ENCODE measurements around the gene GNB1L.

GNB1L gene, protein sequence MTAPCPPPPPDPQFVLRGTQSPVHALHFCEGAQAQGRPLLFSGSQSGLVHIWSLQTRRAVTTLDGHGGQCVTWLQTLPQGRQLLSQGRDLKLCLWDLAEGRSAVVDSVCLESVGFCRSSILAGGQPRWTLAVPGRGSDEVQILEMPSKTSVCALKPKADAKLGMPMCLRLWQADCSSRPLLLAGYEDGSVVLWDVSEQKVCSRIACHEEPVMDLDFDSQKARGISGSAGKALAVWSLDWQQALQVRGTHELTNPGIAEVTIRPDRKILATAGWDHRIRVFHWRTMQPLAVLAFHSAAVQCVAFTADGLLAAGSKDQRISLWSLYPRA

DNA sequence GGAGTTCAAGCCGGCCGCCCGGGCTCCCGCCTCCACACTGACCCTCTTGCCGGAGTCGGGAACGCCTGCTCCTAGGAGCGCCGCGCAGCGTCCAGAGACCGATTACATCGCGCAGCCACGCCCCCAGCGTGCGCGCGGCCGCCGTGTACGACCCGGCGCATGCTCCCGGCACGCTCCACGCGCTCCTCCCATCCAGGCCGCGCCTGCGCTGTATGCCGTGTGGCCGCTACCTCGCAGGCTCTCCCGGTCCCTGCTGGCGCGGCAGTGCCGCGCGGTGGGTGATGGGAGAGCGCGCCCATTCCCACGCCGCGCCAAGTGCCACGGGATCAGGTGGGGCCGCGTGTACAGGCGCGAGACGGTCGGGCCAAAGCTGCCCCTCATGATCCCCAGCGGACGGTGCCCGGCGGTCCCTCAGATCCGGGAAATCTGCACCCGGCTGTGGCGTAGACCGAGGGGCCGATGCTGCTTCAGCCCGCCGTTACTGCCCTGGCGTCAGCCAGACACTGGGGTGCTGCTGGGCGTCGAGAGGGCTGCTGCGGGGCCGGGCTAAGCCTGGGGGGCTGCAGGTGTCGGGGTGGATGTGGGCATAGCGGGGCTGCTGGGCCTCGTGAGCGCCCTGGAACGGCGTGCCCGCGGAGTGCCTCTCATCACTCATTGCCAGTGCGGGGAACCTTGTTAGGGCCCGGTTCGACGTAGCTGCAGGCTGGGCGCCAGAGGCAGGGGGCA is at the start of gene GNB1L, which contains the start of gene RTL10:
Gene GNB1L (minus strand): TSS at position 97 of the 726 bp plus-strand sequence. CDS start 33,519 bp downstream, outside the sequence.
Gene RTL10 (minus strand): TSS at position 97 of the 726 bp plus-strand sequence. CDS start 2,613 bp downstream, outside the sequence.
- TF ChIP-seq, protein P1, sequence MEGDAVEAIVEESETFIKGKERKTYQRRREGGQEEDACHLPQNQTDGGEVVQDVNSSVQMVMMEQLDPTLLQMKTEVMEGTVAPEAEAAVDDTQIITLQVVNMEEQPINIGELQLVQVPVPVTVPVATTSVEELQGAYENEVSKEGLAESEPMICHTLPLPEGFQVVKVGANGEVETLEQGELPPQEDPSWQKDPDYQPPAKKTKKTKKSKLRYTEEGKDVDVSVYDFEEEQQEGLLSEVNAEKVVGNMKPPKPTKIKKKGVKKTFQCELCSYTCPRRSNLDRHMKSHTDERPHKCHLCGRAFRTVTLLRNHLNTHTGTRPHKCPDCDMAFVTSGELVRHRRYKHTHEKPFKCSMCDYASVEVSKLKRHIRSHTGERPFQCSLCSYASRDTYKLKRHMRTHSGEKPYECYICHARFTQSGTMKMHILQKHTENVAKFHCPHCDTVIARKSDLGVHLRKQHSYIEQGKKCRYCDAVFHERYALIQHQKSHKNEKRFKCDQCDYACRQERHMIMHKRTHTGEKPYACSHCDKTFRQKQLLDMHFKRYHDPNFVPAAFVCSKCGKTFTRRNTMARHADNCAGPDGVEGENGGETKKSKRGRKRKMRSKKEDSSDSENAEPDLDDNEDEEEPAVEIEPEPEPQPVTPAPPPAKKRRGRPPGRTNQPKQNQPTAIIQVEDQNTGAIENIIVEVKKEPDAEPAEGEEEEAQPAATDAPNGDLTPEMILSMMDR (IDR thresholded peaks at IDR 0.05; ENCODE audit: low read depth, low read length), result peak; percentile 10
- DNase-seq (ENCODE audit: extremely low read depth, low read depth), result peak; percentile 92

DNA sequence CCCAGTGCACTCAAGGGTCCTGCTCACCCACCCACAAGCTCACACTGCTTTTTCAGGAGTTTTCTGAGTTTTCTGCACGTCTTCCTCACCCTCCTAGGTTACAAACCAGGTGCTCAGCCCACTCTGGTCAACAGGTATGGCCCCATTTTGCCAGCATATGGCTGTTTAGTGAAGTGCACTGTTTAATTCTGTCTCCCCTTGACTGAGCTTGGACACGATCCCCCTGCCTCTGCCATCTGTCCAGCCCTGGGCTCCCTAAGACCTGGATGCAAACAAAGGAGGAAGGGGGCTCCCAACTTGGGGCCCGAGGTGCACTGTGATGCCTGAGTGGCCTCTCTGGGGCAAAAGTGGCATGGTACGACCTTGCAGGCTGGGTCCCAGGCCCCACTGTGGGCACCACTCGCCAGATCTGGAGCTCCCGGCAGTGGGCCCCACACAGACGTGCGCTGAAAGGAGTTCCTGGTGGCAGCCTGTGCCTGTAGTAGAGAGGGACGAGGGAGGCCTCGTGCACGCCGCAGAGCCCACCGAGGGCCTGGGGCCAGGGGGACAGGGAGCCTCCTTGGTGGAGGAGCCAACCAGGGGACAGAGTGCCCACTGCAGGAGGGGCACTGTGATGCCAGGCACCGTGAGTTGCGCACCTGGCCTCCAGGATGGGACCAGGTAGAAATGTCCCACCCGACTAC is 49.6 kb upstream of the GNB1L start:
- DNase-seq (ENCODE audit: extremely low read depth, low read depth), result no peak
- TF ChIP-seq, protein P1 (IDR thresholded peaks at IDR 0.05; ENCODE audit: low read depth, low read length), result no peak

DNA sequence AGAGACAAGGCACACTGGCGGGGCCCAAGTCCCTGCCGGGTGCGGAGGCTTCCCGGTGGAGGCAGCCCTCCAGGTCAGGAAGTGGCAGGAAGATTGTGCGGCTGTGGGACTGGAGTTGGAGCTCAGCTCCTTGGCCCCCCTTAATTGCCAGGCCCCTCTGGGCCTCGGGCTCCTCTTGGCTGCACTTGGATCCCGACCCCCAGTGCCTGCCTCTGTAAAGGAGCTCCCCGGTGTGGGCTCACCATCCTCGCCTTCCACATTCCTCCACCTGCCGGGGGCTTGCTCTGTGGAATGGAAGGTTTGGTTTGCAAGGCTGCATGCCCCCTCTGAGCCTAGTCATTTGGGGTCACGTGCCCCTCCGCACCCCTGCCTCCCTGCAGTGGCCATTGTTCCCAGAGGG is 48.8 kb upstream of the GNB1L start:
- TF ChIP-seq, protein P1 (IDR thresholded peaks at IDR 0.05; ENCODE audit: low read depth, low read length), result no peak

DNA sequence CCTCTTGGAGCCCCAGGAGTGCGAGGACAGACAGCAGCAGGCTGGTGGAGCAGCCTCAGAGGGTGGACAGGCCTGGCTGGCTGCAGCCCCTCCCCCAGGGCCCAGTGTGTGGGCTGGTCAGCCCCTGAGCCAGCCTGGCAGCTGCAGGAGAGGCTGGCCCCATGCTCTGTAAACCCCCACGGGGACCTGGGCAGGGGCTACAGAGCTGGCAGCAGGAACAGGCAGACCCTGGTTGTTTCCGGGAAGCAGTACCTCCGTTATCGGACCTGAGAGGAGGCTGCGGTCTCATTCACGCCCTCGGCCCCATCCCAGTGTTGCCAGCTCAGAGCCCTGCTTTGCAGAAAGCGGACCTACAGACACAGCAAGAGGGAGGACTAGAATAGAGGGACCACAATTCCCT is 48.4 kb upstream of the GNB1L start:
- DNase-seq (ENCODE audit: extremely low read depth, low read depth), result no peak
- TF ChIP-seq, protein P1 (IDR thresholded peaks at IDR 0.05; ENCODE audit: low read depth, low read length), result no peak

More for the DNA sequence above, 48.8 kb upstream of the GNB1L start:
- no peak for DNase-seq (ENCODE audit: extremely low read depth, low read depth)

DNA sequence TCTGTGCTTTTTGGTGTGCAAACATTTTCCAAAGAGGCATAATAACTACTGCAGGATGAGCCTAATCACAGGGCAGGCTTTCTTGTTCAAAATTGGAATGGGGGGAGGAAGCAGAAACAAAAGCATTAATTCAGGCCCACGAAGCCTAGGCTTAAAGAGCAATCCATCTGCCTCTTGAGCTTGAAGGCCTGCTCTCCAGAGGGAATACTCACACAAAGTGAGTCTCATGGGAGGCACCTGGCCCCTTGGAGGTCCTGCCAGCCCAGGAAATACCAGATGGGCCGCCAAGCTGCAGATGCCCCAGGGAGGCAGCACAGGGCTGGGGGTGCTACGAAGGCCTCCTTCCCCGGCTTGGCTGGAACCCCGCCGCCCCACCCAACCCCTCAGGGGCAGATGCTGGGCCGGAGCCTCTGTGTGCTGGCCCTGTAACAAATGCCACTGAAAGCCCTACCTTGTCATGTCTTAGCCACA is 47.6 kb upstream of the GNB1L start:
- no peak for DNase-seq (ENCODE audit: extremely low read depth, low read depth)
- TF ChIP-seq, protein P1 (IDR thresholded peaks at IDR 0.05; ENCODE audit: low read depth, low read length), result no peak

DNA sequence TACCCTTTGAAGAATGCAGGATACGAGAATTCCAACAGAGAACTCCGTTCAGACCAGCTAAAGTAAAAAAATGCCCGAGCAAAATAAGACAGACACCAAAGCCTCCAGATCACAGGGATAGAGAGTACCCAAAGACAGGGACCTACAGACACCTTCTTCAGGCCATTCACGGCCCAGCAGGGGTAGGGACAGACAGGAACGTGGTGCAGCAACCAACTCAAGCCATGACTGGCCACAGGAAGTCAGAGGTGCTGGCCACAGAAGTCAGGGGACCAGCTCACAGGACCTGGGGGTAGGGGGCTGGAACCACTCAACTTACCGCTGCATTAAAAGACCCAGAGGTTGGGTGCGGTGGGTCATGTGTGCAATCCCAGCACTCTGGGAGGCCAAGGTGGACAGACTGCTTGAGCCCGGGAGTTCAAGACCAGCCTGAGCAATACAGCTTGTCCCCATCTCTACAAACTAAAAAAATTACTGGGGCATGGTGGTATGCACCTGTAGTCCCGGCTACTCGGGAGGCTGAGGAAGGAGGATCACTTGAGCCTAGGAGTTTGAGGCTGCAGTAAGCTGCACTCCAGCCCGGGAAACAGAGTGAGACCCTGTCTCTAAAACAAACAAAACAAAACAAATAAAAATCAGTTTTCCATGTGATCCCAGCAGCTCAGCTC is 47.0 kb upstream of the GNB1L start:
- TF ChIP-seq, protein P1 (IDR thresholded peaks at IDR 0.05; ENCODE audit: low read depth, low read length), result no peak
- DNase-seq (ENCODE audit: extremely low read depth, low read depth), result no peak

Data from AG09319 (cell line).